ENCODE data around the gene GBF1.

The GBF1 gene

DNA sequence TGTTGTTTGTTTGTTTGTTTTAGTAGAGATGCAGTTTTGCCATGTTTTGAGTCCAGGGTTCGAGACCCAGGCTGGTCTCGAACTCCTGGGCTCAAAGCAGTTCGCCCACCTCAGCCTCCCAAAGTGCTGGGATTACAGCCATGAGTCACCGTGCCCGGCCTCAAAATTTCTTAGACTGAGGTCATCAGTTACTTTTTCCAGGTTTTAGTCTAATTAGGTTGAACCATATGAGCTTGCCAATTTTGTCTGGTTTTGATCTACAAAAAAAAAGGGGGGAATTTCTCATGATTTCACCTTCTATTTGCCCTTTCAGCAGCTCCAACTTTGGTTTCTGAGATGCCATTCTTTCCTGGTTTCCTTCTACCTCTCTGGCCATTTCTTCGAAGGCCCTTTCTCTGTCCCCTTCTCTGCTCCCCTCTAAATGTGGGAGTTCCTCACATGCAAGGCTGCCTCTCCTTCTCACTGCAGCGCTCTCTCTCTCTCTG, 181.5 kb downstream of the GBF1 start:
- DNase-seq = no peak

DNA sequence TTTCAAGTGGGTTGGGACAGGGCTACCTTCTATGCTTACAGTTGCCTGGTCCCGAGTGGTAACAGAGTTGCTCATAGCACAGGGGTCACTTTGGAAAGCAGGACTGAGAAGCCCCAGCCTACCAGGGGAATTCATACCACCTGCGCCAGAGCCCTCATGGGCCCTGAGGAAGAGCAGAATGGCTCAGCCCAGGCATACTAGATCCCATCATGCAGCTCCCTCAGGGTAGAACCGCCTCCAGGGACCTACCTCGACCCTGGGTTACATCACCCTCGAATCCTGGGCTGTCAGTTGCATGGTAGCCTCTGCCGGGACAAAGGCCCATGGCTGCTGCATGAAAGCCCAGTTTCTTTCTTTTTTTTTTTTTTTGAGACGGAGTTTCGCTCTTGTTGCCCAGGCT, 184.1 kb downstream of the GBF1 start:
- DNase-seq = no peak

DNA sequence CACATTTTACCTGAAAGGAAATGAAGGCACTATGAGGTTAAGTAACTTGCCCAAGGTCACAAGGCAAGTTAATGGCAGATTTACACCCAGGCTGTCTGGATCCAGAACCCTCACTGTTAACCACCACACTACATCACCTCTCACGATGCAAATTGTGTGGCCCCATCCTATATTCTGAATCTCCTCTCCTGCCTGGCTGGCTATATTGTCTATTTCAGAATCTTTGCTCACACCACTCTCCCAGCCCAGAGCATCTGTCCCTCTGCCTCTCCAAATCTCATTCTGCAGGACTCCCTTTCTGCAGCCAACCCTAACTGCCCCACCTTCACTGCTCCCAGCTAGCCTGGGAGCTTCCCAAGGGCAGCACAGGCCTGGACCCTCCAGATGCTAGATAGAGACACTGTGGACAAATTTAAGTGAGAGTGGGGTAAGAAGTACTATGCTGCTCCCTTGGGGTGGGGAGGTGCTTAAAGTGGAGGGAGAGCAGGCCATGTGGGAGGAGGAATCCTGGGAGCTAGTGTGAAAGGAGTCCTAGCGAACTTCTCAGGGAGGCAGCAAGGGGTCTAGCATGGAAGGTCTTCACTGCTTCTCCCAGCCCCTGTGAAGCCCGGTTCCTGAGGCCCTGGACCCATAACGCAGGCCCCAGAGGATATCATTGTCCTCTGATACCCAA, 186.3 kb downstream of the GBF1 start:
- no peak for DNase-seq
